T follicular helper cell (primary cell): Measurements from ENCODE around the gene MOB3B.

Source experiments
- DNase-seq: peaks from one replicate; pipeline ENCODE4 v3.0.0-alpha.2; 2020; ENCODE audit warnings: low read depth

The MOB3B gene

GRCh38 chr9:27338527-27338903 is 191.1 kb downstream of the MOB3B start:
- DNase-seq, result no peak

GRCh38 chr9:27337833-27338526 is 191.6 kb downstream of the MOB3B start:
- no peak for DNase-seq

DNA sequence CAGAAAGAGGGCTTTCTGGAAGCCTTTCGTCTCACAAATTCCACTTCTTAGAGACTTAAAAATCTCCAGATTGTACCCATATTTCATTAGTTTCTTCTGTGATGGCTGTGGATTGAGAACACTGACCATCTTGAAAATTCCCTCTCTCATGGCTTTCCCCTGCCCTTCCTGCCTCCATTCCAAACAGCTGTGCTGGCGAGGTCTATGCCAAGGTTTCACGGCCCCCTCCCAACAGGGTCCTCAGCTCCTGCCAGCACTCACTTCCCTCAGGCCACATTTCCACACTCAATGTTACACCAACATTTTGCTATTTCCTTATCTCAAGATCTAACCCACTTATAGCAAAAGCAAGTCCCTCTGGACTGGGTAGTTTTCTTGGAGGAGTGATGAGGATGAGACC is 192.4 kb downstream of the MOB3B start:
- no peak for DNase-seq

DNA sequence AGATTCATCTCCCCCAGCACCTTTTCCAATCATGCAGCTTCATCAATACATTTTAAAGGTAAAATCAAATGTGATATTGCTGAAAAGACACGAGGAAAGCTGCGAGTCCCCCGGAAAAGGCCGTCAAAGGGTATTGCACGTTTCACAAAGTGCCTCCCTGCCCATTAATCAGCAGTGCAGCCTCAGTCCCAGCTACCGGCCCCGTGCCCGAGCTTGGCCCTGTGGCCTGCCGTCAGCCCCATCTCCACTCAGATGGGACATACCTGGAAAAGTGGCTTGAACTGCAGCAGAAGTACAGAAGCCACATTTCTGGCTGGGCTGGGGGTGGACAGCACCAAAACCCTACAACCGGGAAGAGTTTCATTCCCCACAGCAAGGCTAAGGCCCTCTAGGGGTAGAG is 192.8 kb downstream of the MOB3B start:
- no peak for DNase-seq

DNA sequence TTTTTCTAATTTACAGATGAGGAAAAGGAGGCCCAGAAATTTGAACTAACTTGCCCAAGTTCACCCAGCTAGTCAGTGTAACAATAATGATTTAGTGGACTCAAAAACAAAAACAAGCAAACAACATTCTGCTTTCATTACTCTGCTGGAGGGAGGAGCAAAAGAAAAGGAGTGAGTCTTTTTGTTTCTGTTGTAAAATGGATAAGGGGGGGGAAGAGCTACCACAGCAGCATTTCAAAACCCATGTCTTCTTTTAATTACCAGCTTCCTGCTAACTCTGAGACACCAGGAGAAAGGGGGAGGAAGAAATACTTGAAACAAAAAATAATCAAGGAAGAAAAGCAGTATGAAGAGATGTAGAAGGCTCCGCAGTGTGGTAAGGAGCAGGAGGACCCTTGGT is 193.5 kb downstream of the MOB3B start:
- no peak for DNase-seq

- no peak for DNase-seq
These were observed 194.5 kb downstream of the MOB3B start for GRCh38 chr9:27335075-27335474.

DNA sequence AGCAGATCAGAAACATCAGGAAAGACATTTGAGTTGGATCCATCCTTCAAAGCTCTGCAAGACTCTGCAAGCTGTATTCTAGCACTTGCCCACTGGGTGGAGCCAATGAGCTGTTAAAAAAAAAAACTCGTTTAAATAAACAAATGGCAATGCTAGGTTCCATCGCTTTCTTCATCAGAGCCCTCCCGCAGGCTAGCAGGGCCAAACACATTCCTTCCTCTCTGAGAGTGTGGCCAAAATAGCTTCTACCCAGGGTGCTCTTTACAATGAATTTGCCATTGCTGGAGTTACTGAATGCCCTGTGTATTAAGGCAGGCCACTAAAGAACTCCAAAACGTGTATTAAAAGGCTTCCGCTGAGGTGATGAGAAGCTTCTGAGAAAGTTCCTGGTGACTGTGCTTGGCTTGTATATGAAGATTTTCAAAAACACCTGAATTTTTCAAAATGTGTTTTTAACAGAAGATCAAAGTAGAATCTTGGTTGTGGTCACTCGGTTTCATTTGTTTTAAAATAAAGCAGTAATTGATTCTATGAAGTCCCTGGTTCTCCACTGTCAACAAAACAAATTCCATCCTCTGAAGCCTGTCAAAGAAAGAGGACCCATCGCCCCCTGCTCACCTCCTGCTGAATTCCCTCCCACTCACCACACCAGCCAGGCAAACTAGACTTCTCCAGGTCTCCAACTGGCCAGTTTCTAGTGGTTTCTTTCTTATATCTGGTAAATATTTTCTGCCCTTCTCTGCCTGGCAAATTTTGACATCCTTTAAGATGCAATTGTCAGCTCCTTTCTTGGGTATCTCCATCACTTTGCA is 196.2 kb downstream of the MOB3B start:
- peak; percentile 7 for DNase-seq

- DNase-seq, result no peak
These were observed 198.2 kb downstream of the MOB3B start for GRCh38 chr9:27331393-27331792.

DNA sequence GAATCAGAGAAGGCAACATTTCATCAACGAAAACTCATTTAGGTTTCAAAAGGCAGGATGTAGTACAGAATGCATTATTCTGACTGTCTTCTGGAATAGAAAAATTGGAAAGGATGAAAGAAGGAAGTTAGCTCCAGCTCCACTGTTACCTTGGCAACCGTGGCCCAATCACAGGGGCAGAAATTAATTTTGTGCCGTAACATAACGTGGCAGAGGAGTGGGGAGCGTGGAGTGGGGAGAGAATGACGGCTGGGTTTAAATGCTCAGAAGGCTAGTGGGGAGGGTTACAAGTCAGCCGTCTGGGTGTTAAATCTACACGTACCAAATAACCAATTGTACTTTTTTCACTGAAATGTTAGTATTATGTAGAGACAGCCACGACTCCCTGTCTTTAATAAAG is 200.3 kb downstream of the MOB3B start:
- DNase-seq, result no peak

GRCh38 chr9:27328483-27328882 is 201.1 kb downstream of the MOB3B start:
- no peak for DNase-seq

- no peak for DNase-seq
These were observed 218.4 kb downstream of the MOB3B start for GRCh38 chr9:27311184-27311583.

DNA sequence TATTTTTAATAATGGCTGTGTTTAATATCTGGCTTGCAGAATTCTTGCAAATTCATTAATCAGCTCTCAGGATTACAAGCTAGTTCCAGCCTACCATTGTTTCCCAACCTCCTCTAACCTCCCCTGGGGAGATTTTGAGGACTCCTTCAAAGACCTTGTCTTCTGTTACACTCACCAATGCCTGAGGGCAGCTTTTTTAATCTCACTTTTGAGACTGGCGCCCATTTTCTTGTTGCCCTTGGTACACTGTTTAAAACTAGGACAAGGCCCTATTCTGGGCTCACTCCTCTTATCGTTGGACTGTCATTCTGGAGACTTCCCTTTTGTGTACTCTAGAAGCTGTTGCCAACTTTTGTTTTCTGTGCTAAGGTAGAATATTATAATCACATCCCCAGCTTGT is 219.0 kb downstream of the MOB3B start:
- DNase-seq, result no peak

- no peak for DNase-seq
These were observed 220.8 kb downstream of the MOB3B start for GRCh38 chr9:27308691-27309390.

DNA sequence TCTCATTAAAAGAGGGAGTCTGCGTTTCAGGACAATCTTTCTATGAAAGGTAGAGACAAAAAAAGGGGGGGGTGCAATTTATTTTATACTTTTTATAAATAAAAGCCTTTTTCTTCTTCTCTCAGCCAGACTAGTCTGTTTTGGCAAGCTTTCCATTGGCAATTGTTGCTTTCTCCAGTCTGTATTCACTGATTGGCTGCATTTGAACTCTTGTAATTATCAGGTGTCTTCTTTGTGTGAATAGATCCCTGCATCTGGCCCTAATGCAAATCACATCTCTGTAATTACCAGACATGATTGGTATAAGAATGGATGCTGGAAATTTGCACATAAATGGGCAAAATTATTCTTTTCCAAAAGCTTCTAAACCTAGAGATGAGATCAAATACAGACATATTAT is 225.1 kb downstream of the MOB3B start:
- DNase-seq, result no peak

DNA sequence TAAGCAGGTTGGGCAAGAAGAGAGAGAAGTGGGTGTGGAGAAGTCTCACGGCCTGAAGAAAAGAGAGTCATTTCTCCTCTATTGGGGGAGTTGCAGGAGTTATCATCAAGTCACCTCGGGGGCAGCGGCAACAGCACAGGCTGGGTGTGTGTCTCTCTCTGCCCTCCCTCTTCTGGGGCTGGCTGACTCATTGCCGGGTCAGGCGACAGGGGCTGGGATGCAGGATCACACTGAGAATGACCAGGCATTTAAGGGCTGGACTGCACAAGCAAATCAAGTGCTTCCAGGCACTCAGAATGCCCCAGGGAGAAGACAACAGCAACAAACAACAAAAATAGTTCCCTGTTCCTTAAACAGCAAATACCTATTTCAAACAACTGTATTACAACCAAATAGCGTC is 226.4 kb downstream of the MOB3B start:
- DNase-seq, result no peak

DNA sequence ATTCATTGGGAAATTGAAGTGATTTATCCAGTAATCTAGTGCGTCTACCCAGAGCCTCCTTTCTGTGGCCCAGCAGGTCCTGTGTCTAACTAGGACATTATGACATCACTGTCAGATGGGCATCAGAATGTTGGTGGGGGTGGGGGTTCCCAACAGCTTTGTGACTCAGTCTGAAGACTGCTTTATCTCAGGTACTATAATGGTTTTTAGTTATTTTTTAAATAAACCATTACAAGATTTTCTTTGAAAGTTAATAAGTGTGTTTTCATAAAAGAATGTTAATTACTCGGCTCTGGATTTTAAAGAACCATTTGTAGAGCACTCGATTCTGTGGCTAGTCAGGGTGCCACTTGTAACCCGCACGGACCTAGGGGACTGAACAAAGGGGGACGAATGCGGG is 232.6 kb downstream of the MOB3B start, which contains the start of gene EQTN:
Gene EQTN (minus strand): TSS at position 101 of the 400 bp plus-strand sequence. CDS start 95 bp downstream, at position 6.
- DNase-seq, result no peak

DNA sequence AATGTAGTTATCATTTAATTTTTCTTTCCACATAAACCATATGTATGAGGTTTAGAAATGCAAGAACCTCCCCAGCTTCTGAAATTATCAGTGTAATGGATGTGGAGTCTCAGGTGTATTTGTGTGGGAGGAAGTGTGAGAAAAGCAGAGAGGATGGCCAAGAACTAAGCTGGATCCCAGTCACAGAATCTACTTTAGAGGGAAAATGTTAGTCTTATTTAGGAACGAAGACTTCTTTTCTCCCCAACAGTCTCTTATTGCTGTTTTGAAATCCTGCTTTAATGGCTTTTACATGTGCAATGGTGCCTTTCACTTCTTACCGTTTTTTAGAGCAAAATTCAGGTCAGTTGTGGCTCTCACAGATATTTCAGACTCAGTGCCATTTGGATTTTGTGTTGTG is 235.6 kb downstream of the MOB3B start:
- DNase-seq, result no peak

GRCh38 chr9:27292659-27293405 is 236.8 kb downstream of the MOB3B start:
- no peak for DNase-seq

DNA sequence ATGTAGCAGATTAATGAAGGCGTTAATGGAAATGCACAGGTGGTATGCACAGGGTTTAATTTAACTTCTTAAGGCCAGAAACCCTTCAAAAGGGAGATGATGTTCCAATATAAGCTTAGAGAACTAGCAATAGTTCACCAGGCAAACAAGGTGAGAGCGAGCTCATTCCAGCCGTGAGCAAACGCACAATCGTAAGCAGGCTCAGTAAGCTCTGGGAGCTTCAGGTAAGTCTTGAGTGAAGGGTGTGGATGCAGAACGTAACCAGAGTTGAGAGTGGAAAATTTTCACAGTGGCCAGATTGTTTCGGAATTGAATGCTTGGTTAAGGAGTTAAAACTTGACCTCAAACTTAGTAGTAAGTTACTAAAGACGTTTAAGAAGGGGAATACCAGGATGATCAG is 238.3 kb downstream of the MOB3B start:
- no peak for DNase-seq

- DNase-seq, result no peak
These were observed 247.3 kb downstream of the MOB3B start for GRCh38 chr9:27282269-27282668.

DNA sequence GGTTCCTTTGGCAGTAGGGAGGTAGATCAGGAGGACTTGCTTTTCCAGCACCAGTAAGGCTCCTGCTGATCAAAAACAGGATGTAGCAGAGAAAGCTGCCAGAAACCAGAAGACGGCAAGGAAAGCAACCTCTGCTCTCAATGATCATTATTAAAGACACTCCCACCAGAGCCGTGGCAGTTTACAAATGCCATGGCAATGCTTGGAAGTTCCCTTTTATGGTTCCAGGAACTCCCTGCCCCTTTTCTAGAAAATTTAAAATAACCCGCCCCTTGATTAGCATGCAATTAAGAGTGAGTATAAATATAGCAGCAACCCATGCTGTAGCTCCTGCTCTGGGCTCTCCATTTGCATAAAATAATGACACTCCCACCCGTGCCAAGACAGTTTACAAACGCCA is 248.8 kb downstream of the MOB3B start:
- DNase-seq, result no peak

GRCh38 chr9:27280249-27280648 is 249.4 kb downstream of the MOB3B start:
- DNase-seq, result no peak
